OCI-LY1 (cell line): ENCODE results near the gene AKAP13.

Source experiments
- EZH2 ChIP-seq: fragments of 200-600 bp; sonication (generic), shearing (Covaris generic); IDR thresholded peaks from 2 replicates; pipeline ENCODE4 v1.8.0; 2017; ENCODE audit warnings: borderline replicate concordance, mixed run types, mild to moderate bottlenecking, antibody characterized with exemption, low read length, moderate library complexity, mixed read lengths
- TF ChIP-seq, protein P1 (sequence below): fragments of 200-600 bp; sonication (generic), shearing (Covaris generic); IDR thresholded peaks from 2 replicates; pipeline ENCODE4 v1.5.1; 2017; ENCODE audit warnings: mild to moderate bottlenecking, antibody characterized with exemption, low read length, moderate library complexity, mixed read lengths

DNA sequence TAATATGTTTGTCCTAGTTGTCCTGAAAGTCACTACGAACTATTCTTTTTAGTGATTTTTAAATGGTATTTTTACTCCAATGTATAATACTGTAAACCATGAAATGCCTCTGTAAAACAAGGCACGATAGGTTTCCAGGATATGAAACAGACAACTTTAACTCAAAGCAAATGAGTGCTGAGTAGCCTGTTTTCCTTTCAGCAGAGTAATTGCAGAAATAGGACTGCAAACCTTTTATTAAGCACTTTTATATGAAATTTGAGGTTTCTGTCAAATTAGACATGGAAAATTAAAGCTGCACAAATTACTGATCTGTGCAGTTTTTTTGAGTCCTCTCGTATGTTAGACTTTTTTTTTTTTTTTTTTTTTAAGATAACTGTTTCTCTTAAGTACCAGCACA, 16.2 kb downstream of the AKAP13 start:
- TF ChIP-seq, protein P1, sequence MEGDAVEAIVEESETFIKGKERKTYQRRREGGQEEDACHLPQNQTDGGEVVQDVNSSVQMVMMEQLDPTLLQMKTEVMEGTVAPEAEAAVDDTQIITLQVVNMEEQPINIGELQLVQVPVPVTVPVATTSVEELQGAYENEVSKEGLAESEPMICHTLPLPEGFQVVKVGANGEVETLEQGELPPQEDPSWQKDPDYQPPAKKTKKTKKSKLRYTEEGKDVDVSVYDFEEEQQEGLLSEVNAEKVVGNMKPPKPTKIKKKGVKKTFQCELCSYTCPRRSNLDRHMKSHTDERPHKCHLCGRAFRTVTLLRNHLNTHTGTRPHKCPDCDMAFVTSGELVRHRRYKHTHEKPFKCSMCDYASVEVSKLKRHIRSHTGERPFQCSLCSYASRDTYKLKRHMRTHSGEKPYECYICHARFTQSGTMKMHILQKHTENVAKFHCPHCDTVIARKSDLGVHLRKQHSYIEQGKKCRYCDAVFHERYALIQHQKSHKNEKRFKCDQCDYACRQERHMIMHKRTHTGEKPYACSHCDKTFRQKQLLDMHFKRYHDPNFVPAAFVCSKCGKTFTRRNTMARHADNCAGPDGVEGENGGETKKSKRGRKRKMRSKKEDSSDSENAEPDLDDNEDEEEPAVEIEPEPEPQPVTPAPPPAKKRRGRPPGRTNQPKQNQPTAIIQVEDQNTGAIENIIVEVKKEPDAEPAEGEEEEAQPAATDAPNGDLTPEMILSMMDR: no peak
- TF ChIP-seq EZH2: no peak
